ENCODE results near the gene MYO9A. TPM values are rescaled to one million over a fixed set of nuclear protein-coding genes. Genes with fewer than 3 reads are reported as not detected.

MYO9A gene
- total RNA-seq, 2 donors from 2014 or later, result 34.9 to 36.4 TPM

DNA sequence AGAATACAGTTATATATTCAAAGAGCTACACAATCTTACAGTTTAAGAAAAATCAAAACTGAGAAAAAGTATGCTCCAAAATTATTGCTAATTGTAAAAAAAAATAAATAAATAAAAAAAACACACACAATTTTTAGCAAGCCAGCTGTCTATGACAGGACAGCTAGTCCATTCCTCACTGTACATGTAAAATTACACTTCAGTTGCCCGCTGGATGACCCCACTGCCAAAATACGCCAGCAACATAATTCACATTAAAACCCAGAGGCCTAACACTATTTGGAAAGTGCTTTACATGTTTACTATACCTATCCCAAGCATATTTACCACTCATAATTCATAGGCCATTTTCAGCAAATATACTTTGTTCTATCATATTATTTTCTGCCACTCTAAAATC, 5.8 kb downstream of the MYO9A start:
- no peaks in the 10 kb centered on the region for H3K27me3 ChIP-seq (ENCODE audit: control insufficient read depth, insufficient read depth, low read length, poor library complexity, severe bottlenecking)
- TF ChIP-seq, protein P1, sequence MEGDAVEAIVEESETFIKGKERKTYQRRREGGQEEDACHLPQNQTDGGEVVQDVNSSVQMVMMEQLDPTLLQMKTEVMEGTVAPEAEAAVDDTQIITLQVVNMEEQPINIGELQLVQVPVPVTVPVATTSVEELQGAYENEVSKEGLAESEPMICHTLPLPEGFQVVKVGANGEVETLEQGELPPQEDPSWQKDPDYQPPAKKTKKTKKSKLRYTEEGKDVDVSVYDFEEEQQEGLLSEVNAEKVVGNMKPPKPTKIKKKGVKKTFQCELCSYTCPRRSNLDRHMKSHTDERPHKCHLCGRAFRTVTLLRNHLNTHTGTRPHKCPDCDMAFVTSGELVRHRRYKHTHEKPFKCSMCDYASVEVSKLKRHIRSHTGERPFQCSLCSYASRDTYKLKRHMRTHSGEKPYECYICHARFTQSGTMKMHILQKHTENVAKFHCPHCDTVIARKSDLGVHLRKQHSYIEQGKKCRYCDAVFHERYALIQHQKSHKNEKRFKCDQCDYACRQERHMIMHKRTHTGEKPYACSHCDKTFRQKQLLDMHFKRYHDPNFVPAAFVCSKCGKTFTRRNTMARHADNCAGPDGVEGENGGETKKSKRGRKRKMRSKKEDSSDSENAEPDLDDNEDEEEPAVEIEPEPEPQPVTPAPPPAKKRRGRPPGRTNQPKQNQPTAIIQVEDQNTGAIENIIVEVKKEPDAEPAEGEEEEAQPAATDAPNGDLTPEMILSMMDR (conservative IDR thresholded peaks at IDR 0.05), result no peak
- no peak overlapping the region for H3K4me3 Mint-ChIP-seq
- peaks cover 20% of the 10 kb centered on the region for H3K4me1 Mint-ChIP-seq
- no peak overlapping the region for H3K9ac ChIP-seq (ENCODE audit: extremely low read depth, low read length, poor library complexity, severe bottlenecking)
- WGBS, 2 experiments (ENCODE audit: insufficient coverage in 1 of 2, insufficient read length in 1 of 2), result 94 to 100% methylated on average over 1 to 2 of the region's 2 CpGs
- no peak overlapping the region for H3K27ac Mint-ChIP-seq
- H3K36me3 ChIP-seq (ENCODE audit: control insufficient read depth, insufficient read depth, low read length), result no peaks in the 10 kb centered on the region
- no peak overlapping the region for H3K4me3 ChIP-seq (ENCODE audit: low read length)
- H3K36me3 Mint-ChIP-seq (ENCODE audit: low read depth), result peaks cover 4% of the 10 kb centered on the region
- H3K27me3 Mint-ChIP-seq (ENCODE audit: insufficient read depth), result no peaks in the 10 kb centered on the region
- H3K27ac ChIP-seq (ENCODE audit: low read depth, low read length), result no peak overlapping the region
- H3K9me3 Mint-ChIP-seq, result no peaks in the 10 kb centered on the region
- H3K9me3 ChIP-seq (ENCODE audit: control insufficient read depth, low read length), result no peaks in the 10 kb centered on the region
- H3K4me1 ChIP-seq (ENCODE audit: control insufficient read depth, insufficient read depth, low read length), result no peaks in the 10 kb centered on the region
- no peak for DNase-seq

DNA sequence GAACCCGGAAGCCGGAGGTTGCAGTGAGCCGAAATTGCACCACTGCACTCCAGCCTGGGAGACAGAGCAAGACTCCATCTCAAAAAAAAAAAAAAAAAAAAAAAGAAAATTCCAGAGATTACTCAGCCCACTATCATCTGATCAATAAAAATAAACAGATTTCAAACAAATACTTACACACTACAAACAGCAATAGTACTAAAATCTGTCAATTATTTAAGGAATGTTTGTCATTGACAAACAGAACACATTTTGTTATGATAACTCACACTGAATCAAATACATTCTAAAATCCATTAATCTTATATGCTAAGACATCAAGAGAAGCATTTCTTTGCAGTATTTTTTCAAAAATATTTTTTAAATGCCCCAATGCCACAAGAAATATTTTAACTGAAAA, 7.6 kb downstream of the MYO9A start:
- H3K36me3 Mint-ChIP-seq (ENCODE audit: low read depth), result peaks cover 4% of the 10 kb centered on the region
- no peak overlapping the region for H3K4me3 Mint-ChIP-seq

DNA sequence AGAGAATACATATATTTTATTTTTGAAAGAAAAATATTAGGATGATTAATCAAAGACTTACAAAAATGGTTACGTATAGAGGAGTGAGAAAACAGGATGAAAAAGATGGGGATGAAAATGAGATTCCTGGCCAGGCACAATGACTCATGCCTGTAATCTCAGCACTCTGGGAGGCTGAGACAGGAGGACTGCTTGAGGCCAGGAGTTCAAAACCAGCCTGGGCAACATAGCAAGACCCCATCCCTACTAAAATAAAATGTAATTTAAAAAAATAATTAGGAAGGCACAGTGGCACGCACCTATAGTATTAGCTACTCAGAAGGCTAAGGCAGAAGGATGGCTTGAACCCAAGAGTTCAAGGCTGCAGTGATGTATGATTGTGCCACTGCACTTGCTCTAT, 11.9 kb downstream of the MYO9A start:
- Mint-ChIP-seq H3K27ac (no peak overlapping the region), H3K4me3 (no peak overlapping the region), H3K36me3 (ENCODE audit: low read depth) (peaks cover 4% of the 10 kb centered on the region), H3K4me1 (peaks cover 3% of the 10 kb centered on the region), H3K27me3 (ENCODE audit: insufficient read depth) (no peaks in the 10 kb centered on the region), H3K9me3 (no peaks in the 10 kb centered on the region)
- Histone ChIP-seq H3K27me3 (ENCODE audit: control insufficient read depth, insufficient read depth, low read length, poor library complexity, severe bottlenecking) (no peaks in the 10 kb centered on the region), H3K36me3 (ENCODE audit: control insufficient read depth, insufficient read depth, low read length) (no peaks in the 10 kb centered on the region), H3K4me1 (ENCODE audit: control insufficient read depth, insufficient read depth, low read length) (no peaks in the 10 kb centered on the region), H3K27ac (ENCODE audit: low read depth, low read length) (no peak overlapping the region), H3K9me3 (ENCODE audit: control insufficient read depth, low read length) (no peaks in the 10 kb centered on the region), H3K9ac (ENCODE audit: extremely low read depth, low read length, poor library complexity, severe bottlenecking) (no peak overlapping the region), H3K4me3 (ENCODE audit: low read length) (no peak overlapping the region)
- WGBS, 2 experiments (ENCODE audit: insufficient coverage in 1 of 2, insufficient read length in 1 of 2), result 96 to 100% methylated on average over 2 of the region's 2 CpGs
- TF ChIP-seq, protein P1 (conservative IDR thresholded peaks at IDR 0.05), result no peak
- no peak for DNase-seq

More for the DNA sequence above, 7.6 kb downstream of the MYO9A start:
- H3K4me1 ChIP-seq (ENCODE audit: control insufficient read depth, insufficient read depth, low read length), result no peaks in the 10 kb centered on the region
- TF ChIP-seq, protein P1 (conservative IDR thresholded peaks at IDR 0.05), result no peak
- no peak overlapping the region for H3K27ac Mint-ChIP-seq
- no peaks in the 10 kb centered on the region for H3K27me3 ChIP-seq (ENCODE audit: control insufficient read depth, insufficient read depth, low read length, poor library complexity, severe bottlenecking)
- no peaks in the 10 kb centered on the region for H3K27me3 Mint-ChIP-seq (ENCODE audit: insufficient read depth)
- no peak overlapping the region for H3K4me3 ChIP-seq (ENCODE audit: low read length)
- 82 to 100% methylated on average over 2 to 3 of the region's 3 CpGs for WGBS, 2 experiments (ENCODE audit: insufficient coverage in 1 of 2, insufficient read length in 1 of 2)
- DNase-seq, result no peak
- H3K4me1 Mint-ChIP-seq, result peaks cover 7% of the 10 kb centered on the region
- H3K36me3 ChIP-seq (ENCODE audit: control insufficient read depth, insufficient read depth, low read length), result no peaks in the 10 kb centered on the region
- H3K27ac ChIP-seq (ENCODE audit: low read depth, low read length), result no peak overlapping the region
- H3K9me3 Mint-ChIP-seq, result no peaks in the 10 kb centered on the region
- H3K9ac ChIP-seq (ENCODE audit: extremely low read depth, low read length, poor library complexity, severe bottlenecking), result no peak overlapping the region
- no peaks in the 10 kb centered on the region for H3K9me3 ChIP-seq (ENCODE audit: control insufficient read depth, low read length)

All from endodermal cell (in vitro differentiated cells).